Thoracic aorta (tissue), 2 donors: ENCODE measurements around the gene FOXA1. TPM values are rescaled to one million over a fixed set of nuclear protein-coding genes. Genes with fewer than 3 reads are reported as not detected.

Experiments used
- ATAC-seq: fragments of 150-250 bp; one replicate; pipeline ENCODE4 v1.8.0; 2017; ENCODE audit warnings: low read depth; ENCODE audit not compliant: insufficient number of reproducible peaks, low FRiP score
- DNase-seq: peaks from one replicate; pipeline ENCODE4 v3.0.0-alpha.2; 2020; ENCODE audit warnings: low spot score
- H3K27ac ChIP-seq, 2 donors: fragments of 200-600 bp; sonication (generic); 1 replicate in 1 of 2; 2 replicates in 1 of 2; pipeline ENCODE4 v1.5.1; 2016; ENCODE audit warnings: mild to moderate bottlenecking in 2 of 2, moderate library complexity in 2 of 2
- H3K27me3 ChIP-seq: fragments of 200-600 bp; sonication (generic); replicated peaks from 2 replicates; pipeline ENCODE4 v1.6.0; 2016; ENCODE audit warnings: mild to moderate bottlenecking; ENCODE audit not compliant: insufficient read depth
- H3K36me3 ChIP-seq: fragments of 200-600 bp; sonication (generic); one replicate; pipeline ENCODE4 v1.5.1; 2016
- H3K4me1 ChIP-seq, 2 donors: fragments of 200-600 bp; sonication (generic); 1 replicate in 1 of 2; 2 replicates in 1 of 2; pipeline versions ENCODE4 v1.5.1 to v1.6.0; 2016; ENCODE audit warnings: low read depth in 2 of 2, mild to moderate bottlenecking in 1 of 2; ENCODE audit not compliant: control insufficient read depth in 1 of 2
- H3K4me3 ChIP-seq: fragments of 200-600 bp; sonication (generic); 2 replicates; pipeline ENCODE4 v1.5.1; 2016; ENCODE audit warnings: mild to moderate bottlenecking
- H3K9me3 ChIP-seq: fragments of 200-600 bp; sonication (generic); 2 replicates; pipeline ENCODE4 v1.5.1; 2016
- CTCF ChIP-seq: fragments of 200-600 bp; sonication (generic); IDR thresholded peaks from one replicate; pipeline ENCODE4 v1.5.1; 2019; ENCODE audit warnings: antibody characterized with exemption
- total RNA-seq, 2 donors: library from RNA; depleted of rRNA; stranded (reverse); fragments of >200 nt; gene quantifications; one replicate each; pipeline versions ENCODE4 v1.1.0 to v1.2.3, GENCODE V29; 2016

The FOXA1 gene
- total RNA-seq, 2 donors from 2014 or later, result not detected

DNA sequence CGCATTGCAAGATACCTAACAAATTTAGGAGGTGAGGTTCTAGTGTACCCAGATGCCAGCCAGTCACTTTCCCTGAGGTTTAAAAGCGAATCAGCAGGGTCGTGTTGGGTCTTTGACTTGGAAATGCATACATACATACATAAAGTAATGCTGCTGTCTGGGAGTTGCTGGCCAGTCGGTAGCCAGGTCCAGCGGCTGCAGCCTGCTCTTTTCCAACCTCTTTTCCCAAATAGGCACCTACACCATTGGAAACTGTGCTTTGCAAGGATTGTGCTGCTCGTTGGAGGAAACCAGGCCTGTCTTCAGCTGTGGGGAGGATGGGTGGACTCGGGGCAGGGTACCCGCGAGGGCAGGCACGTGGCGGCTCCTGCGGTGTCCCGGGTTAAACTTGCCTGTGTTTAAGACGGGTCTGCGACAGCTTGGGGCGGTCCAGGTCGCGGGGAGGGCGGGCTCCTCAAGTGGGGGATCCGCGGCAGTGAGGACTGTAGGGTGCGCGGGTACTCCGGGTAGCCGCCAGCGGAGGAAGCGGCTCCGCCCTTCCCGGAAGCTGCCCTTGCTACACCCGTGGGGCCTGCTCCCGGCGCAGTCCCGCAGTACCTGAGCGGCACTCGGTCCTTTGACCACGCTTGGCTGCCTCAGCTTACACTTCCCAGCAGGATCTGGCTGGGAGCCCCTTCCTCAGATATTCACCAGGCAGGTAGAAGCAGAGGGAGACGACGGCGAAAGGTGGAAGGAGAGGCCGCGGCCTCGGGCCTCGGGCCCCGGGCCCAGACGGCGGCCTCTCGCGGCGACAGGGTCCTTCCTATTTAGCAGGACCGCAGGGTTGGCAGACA is 3.1 kb upstream of the FOXA1 start:
- DNase-seq (no peak), ATAC-seq (no peak)
- peaks cover 51% of the 10 kb centered on the region for H3K27me3 ChIP-seq
- H3K4me1 ChIP-seq, result peaks cover 12 to 42% of the 10 kb centered on the region in 2 donors
- peak overlapping the region; percentile 44 for H3K4me3 ChIP-seq
- H3K9me3 ChIP-seq, result no peaks in the 10 kb centered on the region
- H3K36me3 ChIP-seq, result no peaks in the 10 kb centered on the region
- peak overlapping the region in 1 of 2 donors; percentile 11 for H3K27ac ChIP-seq
- no peak for TF ChIP-seq CTCF

- no peaks in the 10 kb centered on the region for H3K9me3 ChIP-seq
- H3K4me1 ChIP-seq, result peaks cover 12 to 42% of the 10 kb centered on the region in 2 donors
- no peak overlapping the region for H3K4me3 ChIP-seq
- no peak overlapping the region for H3K27ac ChIP-seq
- no peaks in the 10 kb centered on the region for H3K36me3 ChIP-seq
- no peak for TF ChIP-seq CTCF
- ATAC-seq (no peak), DNase-seq (no peak)
- H3K27me3 ChIP-seq, result peaks cover 57% of the 10 kb centered on the region
Measured at GRCh38 chr14:37597538-37597913, 2.5 kb upstream of the FOXA1 start.

- H3K4me1 ChIP-seq, result peaks cover 12 to 42% of the 10 kb centered on the region in 2 donors
- H3K4me3 ChIP-seq, result no peak overlapping the region
- no peak overlapping the region for H3K27ac ChIP-seq
- no peaks in the 10 kb centered on the region for H3K36me3 ChIP-seq
- no peak for DNase-seq
- TF ChIP-seq CTCF, result no peak
- peaks cover 63% of the 10 kb centered on the region for H3K27me3 ChIP-seq
- H3K9me3 ChIP-seq, result no peaks in the 10 kb centered on the region
- ATAC-seq, result no peak
Measured at GRCh38 chr14:37596790-37597472, 1.9 kb upstream of the FOXA1 start.

DNA sequence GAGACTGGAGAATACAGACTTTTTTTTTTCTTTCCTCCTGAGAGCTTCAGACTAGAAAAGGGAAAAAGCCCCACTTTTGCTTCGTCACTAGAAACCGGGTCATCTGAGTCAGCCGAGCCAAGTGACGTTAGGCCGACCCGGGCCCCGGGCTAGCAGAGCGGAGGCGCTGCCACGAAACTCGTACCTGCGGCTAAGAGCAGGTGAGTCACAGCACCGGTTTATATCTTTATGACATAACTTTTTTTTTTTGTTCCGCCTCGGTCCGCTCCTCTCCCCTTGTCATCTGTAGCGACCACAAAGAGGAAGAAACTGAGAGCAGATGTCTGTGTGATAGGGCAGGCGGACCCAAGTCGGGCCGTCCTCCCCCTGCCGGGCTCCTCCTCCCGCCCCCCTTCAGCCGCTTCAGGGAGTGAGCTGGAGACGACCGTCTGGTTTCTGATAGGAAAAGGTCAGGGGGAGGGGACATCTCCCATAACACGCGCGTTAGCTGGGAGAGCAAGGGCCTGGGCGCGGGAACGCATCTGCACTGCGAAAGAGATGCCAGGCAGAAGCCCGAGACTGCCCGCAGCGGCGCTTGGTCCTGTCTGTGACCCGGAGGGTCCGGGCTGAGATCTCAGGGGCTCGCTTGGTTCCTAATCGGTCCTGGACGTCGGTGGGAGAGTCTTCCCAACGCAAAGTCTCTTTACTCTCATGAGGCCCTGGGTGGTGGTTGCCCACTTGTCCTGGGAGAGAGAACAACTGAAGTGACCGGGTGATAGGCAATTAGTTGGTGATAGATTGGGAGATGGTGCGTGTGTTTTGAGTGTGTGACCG is 966 bp upstream of the FOXA1 start:
- Histone ChIP-seq H3K4me1 (peaks cover 12 to 42% of the 10 kb centered on the region in 2 donors), H3K27me3 (peaks cover 67% of the 10 kb centered on the region), H3K36me3 (no peaks in the 10 kb centered on the region), H3K27ac (no peak overlapping the region), H3K9me3 (no peaks in the 10 kb centered on the region), H3K4me3 (peak overlapping the region; percentile 70)
- no peak for DNase-seq
- ATAC-seq, result no peak
- no peak for TF ChIP-seq CTCF
